ENCODE data around the gene UGT1A5.
"Not testable (repeated sequence)": the region's sequence is repeated elsewhere in the genome, so short reads cannot be mapped to it uniquely, and the experiment has no call there.

Gene UGT1A5

GRCh38 chr2:233698740-233699139, 14.0 kb upstream of the UGT1A5 start:
- no peak for DNase-seq

- DNase-seq = no peak
Measured at GRCh38 chr2:233699424-233700027, 13.2 kb upstream of the UGT1A5 start.

- DNase-seq = no peak
Measured at GRCh38 chr2:233700028-233700635, 12.6 kb upstream of the UGT1A5 start.

GRCh38 chr2:233700842-233701241, 11.9 kb upstream of the UGT1A5 start:
- not testable (repeated sequence) for DNase-seq

GRCh38 chr2:233702238-233702637, 10.5 kb upstream of the UGT1A5 start:
- DNase-seq = no peak

- DNase-seq = no peak
Measured at GRCh38 chr2:233705911-233706506, 6.7 kb upstream of the UGT1A5 start.

GRCh38 chr2:233706720-233707119, 6.0 kb upstream of the UGT1A5 start:
- DNase-seq = no peak

GRCh38 chr2:233707940-233708644, 4.6 kb upstream of the UGT1A5 start:
- no peak for DNase-seq

- DNase-seq = no peak
Measured at GRCh38 chr2:233708942-233709341, 3.8 kb upstream of the UGT1A5 start.

- peak; percentile 54 to 66 for DNase-seq
Measured at GRCh38 chr2:233711312-233712008, 1.2 kb upstream of the UGT1A5 start.

GRCh38 chr2:233713262-233713615, 532 bp downstream of the UGT1A5 start:
- no peak for DNase-seq

GRCh38 chr2:233714121-233714520, 1.4 kb downstream of the UGT1A5 start:
- no peak for DNase-seq

GRCh38 chr2:233718552-233718951, 5.8 kb downstream of the UGT1A5 start, which contains the start of gene UGT1A4:
Gene UGT1A4, plus strand, starts transcription at chr2:233718736. Its CDS starts 85 bp downstream, at chr2:233718821.
- no peak for DNase-seq

GRCh38 chr2:233728723-233729301, 16.1 kb downstream of the UGT1A5 start, which contains the start of gene UGT1A3:
Gene UGT1A3, plus strand, starts transcription at chr2:233729042. Its CDS starts 85 bp downstream, at chr2:233729127.
- DNase-seq = no peak

GRCh38 chr2:233736868-233737653, 24.4 kb downstream of the UGT1A5 start:
- DNase-seq = not testable (repeated sequence)

- DNase-seq = no peak
Measured at GRCh38 chr2:233740870-233741269, 28.2 kb downstream of the UGT1A5 start.

GRCh38 chr2:233743464-233744259, 31.0 kb downstream of the UGT1A5 start:
- no peak for DNase-seq

GRCh38 chr2:233745073-233745755, 32.5 kb downstream of the UGT1A5 start:
- no peak for DNase-seq

- DNase-seq = not testable (repeated sequence)
Measured at GRCh38 chr2:233745838-233746237, 33.1 kb downstream of the UGT1A5 start.

Measured in activated CD4-positive, alpha-beta T cell treated with anti-CD3 and anti-CD28 coated beads for 4 hours (primary cell).